K562 (cell line): ENCODE data around the gene KCP. TPM values are rescaled to one million over a fixed set of nuclear protein-coding genes. Genes with fewer than 3 reads are reported as not detected.

ENCODE experiments used
- CHD1 ChIP-seq: fragments of 200-600 bp; sonication (generic); IDR thresholded peaks from one replicate; pipeline ENCODE4 v1.6.1; 2012; ENCODE audit warnings: mild to moderate bottlenecking, moderate library complexity, low read length, inconsistent platforms
- DACH1 ChIP-seq: fragments of 450-650 bp; IDR thresholded peaks from 2 replicates; pipeline ENCODE4 v1.6.1; 2018; ENCODE audit not compliant: partially characterized antibody
- EHMT2 ChIP-seq: fragments of 450-650 bp; IDR thresholded peaks from 2 replicates; pipeline ENCODE4 v1.6.1; 2018; ENCODE audit warnings: antibody characterized with exemption
- ELF4 ChIP-seq: fragments of 450-650 bp; formaldehyde crosslinking; IDR thresholded peaks from 2 replicates; pipeline ENCODE4 v1.4.0; 2022; ENCODE audit warnings: missing genetic modification characterization
- KLF16 ChIP-seq: IDR thresholded peaks from 2 replicates; pipeline ENCODE4 v1.6.1; 2016; ENCODE audit warnings: antibody characterized with exemption
- NRF1 ChIP-seq, 2 experiments: fragments of 450-650 bp; IDR thresholded peaks in 1 of 2; conservative IDR thresholded peaks in 1 of 2; 2 replicates each; pipeline ENCODE4 v1.6.1; 2014; ENCODE audit warnings: mild to moderate bottlenecking in 2 of 2
- RFX7 ChIP-seq: fragments of 250-450 bp; sonication (Bioruptor Pico); IDR thresholded peaks from 2 replicates; pipeline ENCODE4 v1.5.1; 2021; ENCODE audit warnings: mild to moderate bottlenecking
- SMC3 ChIP-seq: conservative IDR thresholded peaks from 2 replicates; pipeline ENCODE4 v1.6.1; 2011; ENCODE audit warnings: low read depth, low read length, improper control_type of control experiment; ENCODE audit not compliant: insufficient read depth
- SP1 ChIP-seq: sonication (generic); formaldehyde crosslinking; IDR thresholded peaks from 2 replicates; pipeline ENCODE4 v1.8.1; 2022; ENCODE audit warnings: mild to moderate bottlenecking, missing genetic modification reagents
- ZNF311 ChIP-seq: fragments of 250-450 bp; sonication (Bioruptor Pico); IDR thresholded peaks from 2 replicates; pipeline ENCODE4 v1.4.0; 2020; ENCODE audit warnings: mild to moderate bottlenecking, moderate library complexity
- ZNF444 ChIP-seq: fragments of 250-450 bp; sonication (Bioruptor Pico); IDR thresholded peaks from 2 replicates; pipeline ENCODE4 v1.4.0; 2020; ENCODE audit warnings: mild to moderate bottlenecking, moderate library complexity
- ZNF57 ChIP-seq: fragments of 450-650 bp; formaldehyde crosslinking; IDR thresholded peaks from 2 replicates; pipeline ENCODE4 v1.4.0; 2020; ENCODE audit warnings: mild to moderate bottlenecking, moderate library complexity
- polyA plus RNA-seq, 8 experiments: library from polyadenylated mRNA; depleted of rRNA in 4 of 8; stranded (reverse) in 5 of 8; unstranded in 3 of 8; fragments of >200 nt; fragmentation: Nextera tagmentation in 2 of 8; fragmentation: Illumina TruSeq in 1 of 8; extraction: Ambion mirVana in 2 of 8; extraction: Trizol in 1 of 8; gene quantifications; 2 replicates each; pipeline versions ENCODE4 v1.2.1 to v1.2.3, GENCODE V29; 2011 to 2014; ENCODE audit warnings: inconsistent platforms in 1 of 8, missing spikeins in 1 of 8
- total RNA-seq, 7 experiments: library from RNA; depleted of rRNA in 6 of 7; stranded (reverse); fragments of >200 nt in 6 of 7; fragmentation: Illumina TruSeq in 2 of 7; extraction: Trizol in 2 of 7; gene quantifications; 2 replicates each; pipeline versions ENCODE4 v1.2.1 to v1.2.3, GENCODE V29; 2011 to 2021; ENCODE audit warnings: low replicate concordance in 1 of 7
- TF ChIP-seq, protein P1 (sequence below): fragments of 450-650 bp; IDR thresholded peaks from 2 replicates; pipeline ENCODE4 v1.6.1; 2016; ENCODE audit warnings: low read depth
- TF ChIP-seq, protein P2 (sequence below): fragments of 250-450 bp; sonication (Bioruptor Pico); IDR thresholded peaks from 2 replicates; pipeline ENCODE4 v1.6.1; 2021; ENCODE audit warnings: mild to moderate bottlenecking
- TF ChIP-seq, protein P3 (sequence below): fragments of 450-650 bp; formaldehyde crosslinking; IDR thresholded peaks from 2 replicates; pipeline ENCODE4 v1.4.0; 2022; ENCODE audit warnings: missing genetic modification characterization
- TF ChIP-seq, protein P4 (sequence below): fragments of 450-650 bp; IDR thresholded peaks from 2 replicates; pipeline ENCODE4 v1.6.1; 2014; ENCODE audit warnings: low read depth, mild to moderate bottlenecking, moderate library complexity, borderline replicate concordance

Gene KCP
- total and polyA plus RNA-seq, 9 of the 15 experiments (the other 6 are each of a cell fraction or from before 2014, with no cell fraction given): 0.06 to 0.17 (median 0.12) TPM; not detected in 3

DNA sequence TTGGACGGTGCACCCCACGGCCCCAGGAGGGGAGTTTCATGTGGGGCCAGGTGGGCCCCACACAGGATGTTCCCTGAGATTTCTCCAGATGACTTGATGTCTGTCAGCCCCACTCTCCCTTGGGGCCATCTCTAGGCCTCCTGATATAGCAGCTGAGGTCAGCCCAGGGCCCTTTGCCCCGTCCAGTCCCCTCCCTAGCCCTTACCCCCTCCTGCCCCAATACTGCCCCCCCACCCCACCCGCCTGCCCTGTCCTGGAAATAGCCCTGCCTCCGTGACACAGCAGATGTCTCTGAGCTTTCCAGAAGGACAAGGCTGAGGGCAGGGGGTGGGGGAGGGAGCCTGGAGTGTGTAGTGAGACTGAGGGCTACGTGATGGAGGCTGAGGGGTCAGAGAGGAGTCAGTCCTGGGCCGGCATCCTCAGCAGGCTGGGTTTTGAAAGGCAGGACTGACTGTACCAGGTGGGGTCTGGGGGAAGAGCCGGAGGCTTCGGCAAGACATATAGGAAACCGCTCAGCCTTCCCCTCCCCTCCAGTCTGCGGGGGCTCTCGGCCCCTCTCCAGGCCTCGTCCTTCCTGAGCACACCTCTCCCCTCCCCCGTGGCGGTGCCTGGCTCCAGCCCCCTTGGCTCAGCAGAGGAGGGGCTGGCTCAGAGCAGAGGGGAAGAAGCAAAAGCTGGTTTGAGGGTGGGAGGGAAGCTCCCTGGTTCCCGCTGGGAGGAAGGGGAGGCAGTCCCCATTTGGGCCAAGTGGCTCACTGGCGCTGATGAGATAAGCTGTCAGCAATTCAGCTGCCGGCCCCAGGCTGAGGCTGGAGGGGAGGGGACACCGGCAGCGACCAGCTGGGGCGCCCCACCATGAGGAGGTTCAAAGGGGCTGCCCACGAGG is 78.3 kb downstream of the KCP start (continued):
- TF ChIP-seq, protein P1, sequence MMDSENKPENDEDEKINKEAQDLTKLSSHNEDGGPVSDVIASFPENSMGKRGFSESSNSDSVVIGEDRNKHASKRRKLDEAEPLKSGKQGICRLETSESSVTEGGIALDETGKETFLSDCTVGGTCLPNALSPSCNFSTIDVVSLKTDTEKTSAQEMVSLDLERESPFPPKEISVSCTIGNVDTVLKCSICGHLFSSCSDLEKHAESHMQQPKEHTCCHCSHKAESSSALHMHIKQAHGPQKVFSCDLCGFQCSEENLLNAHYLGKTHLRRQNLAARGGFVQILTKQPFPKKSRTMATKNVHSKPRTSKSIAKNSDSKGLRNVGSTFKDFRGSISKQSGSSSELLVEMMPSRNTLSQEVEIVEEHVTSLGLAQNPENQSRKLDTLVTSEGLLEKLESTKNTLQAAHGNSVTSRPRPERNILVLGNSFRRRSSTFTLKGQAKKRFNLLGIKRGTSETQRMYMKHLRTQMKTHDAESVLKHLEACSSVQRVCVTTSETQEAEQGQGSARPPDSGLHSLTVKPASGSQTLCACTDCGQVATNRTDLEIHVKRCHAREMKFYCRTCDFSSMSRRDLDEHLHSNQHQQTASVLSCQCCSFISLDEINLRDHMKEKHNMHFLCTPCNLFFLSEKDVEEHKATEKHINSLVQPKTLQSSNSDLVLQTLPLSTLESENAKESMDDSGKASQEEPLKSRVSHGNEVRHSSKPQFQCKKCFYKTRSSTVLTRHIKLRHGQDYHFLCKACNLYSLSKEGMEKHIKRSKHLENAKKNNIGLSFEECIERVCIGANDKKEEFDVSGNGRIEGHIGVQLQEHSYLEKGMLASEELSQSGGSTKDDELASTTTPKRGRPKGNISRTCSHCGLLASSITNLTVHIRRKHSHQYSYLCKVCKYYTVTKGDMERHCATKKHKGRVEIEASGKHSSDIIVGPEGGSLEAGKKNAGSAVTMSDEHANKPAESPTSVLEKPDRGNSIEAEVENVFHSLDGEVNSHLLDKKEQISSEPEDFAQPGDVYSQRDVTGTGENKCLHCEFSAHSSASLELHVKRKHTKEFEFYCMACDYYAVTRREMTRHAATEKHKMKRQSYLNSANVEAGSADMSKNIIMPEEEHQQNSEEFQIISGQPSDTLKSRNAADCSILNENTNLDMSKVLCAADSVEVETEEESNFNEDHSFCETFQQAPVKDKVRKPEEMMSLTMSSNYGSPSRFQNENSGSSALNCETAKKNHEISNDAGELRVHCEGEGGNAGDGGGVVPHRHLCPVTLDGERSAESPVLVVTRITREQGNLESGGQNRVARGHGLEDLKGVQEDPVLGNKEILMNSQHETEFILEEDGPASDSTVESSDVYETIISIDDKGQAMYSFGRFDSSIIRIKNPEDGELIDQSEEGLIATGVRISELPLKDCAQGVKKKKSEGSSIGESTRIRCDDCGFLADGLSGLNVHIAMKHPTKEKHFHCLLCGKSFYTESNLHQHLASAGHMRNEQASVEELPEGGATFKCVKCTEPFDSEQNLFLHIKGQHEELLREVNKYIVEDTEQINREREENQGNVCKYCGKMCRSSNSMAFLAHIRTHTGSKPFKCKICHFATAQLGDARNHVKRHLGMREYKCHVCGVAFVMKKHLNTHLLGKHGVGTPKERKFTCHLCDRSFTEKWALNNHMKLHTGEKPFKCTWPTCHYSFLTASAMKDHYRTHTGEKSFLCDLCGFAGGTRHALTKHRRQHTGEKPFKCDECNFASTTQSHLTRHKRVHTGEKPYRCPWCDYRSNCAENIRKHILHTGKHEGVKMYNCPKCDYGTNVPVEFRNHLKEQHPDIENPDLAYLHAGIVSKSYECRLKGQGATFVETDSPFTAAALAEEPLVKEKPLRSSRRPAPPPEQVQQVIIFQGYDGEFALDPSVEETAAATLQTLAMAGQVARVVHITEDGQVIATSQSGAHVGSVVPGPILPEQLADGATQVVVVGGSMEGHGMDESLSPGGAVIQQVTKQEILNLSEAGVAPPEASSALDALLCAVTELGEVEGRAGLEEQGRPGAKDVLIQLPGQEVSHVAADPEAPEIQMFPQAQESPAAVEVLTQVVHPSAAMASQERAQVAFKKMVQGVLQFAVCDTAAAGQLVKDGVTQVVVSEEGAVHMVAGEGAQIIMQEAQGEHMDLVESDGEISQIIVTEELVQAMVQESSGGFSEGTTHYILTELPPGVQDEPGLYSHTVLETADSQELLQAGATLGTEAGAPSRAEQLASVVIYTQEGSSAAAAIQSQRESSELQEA: no peak
- TF ChIP-seq ZNF311 (CRISPR knock-in tag) (no peak), SMC3 (0 out of 2 replicates have a peak, but pooled peaks have one; percentile 0), ZNF57 (CRISPR knock-in tag) (no peak), NRF1 (conservative IDR thresholded peaks at IDR 0.05 in 1 of 2, IDR thresholded peaks at IDR 0.05 in 1 of 2) (peak; percentile 14 to 17; a peak in 1 of 4 replicates), CHD1 (peak; percentile 24), ELF4 (CRISPR knock-in tag) (no peak), KLF16 (peak; percentile 71; the same call in 1 of the 2 replicates), SP1 (CRISPR knock-in tag) (peak; percentile 70), DACH1 (peak; percentile 90), RFX7 (CRISPR knock-in tag) (no peak), EHMT2 (no peak), ZNF444 (CRISPR knock-in tag) (peak; percentile 70; the same call in 1 of the 2 replicates)
- TF ChIP-seq, protein P2, sequence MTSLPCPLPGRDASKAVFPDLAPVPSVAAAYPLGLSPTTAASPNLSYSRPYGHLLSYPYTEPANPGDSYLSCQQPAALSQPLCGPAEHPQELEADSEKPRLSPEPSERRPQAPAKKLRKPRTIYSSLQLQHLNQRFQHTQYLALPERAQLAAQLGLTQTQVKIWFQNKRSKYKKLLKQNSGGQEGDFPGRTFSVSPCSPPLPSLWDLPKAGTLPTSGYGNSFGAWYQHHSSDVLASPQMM: no peak
- TF ChIP-seq, protein P3, sequence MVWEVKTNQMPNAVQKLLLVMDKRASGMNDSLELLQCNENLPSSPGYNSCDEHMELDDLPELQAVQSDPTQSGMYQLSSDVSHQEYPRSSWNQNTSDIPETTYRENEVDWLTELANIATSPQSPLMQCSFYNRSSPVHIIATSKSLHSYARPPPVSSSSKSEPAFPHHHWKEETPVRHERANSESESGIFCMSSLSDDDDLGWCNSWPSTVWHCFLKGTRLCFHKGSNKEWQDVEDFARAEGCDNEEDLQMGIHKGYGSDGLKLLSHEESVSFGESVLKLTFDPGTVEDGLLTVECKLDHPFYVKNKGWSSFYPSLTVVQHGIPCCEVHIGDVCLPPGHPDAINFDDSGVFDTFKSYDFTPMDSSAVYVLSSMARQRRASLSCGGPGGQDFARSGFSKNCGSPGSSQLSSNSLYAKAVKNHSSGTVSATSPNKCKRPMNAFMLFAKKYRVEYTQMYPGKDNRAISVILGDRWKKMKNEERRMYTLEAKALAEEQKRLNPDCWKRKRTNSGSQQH (CRISPR knock-in tag): 0 out of 2 replicates have a peak, but pooled peaks have one; percentile 28
- TF ChIP-seq, protein P4, sequence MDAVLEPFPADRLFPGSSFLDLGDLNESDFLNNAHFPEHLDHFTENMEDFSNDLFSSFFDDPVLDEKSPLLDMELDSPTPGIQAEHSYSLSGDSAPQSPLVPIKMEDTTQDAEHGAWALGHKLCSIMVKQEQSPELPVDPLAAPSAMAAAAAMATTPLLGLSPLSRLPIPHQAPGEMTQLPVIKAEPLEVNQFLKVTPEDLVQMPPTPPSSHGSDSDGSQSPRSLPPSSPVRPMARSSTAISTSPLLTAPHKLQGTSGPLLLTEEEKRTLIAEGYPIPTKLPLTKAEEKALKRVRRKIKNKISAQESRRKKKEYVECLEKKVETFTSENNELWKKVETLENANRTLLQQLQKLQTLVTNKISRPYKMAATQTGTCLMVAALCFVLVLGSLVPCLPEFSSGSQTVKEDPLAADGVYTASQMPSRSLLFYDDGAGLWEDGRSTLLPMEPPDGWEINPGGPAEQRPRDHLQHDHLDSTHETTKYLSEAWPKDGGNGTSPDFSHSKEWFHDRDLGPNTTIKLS: peak; percentile 58; the same call in 1 of the 2 replicates
